GM18873 (cell line): ENCODE data around the gene CLN3.
"Not testable (repeated sequence)": the region's sequence is repeated elsewhere in the genome, so short reads cannot be mapped to it uniquely, and the experiment has no call there.

Experiments used
- ATAC-seq: cut with Tn5 transposase; IDR thresholded peaks from one replicate; pipeline ENCODE4 v1.9.1; 2021; ENCODE audit warnings: mild to moderate bottlenecking, moderate library complexity, moderate number of reproducible peaks; ENCODE audit not compliant: unreplicated experiment, low FRiP score

The CLN3 gene

GRCh38 chr16:28514246-28514645, 22.4 kb upstream of the CLN3 start:
- ATAC-seq = no peak

- no peak for ATAC-seq
Observed at GRCh38 chr16:28513484-28514181, 21.8 kb upstream of the CLN3 start.

DNA sequence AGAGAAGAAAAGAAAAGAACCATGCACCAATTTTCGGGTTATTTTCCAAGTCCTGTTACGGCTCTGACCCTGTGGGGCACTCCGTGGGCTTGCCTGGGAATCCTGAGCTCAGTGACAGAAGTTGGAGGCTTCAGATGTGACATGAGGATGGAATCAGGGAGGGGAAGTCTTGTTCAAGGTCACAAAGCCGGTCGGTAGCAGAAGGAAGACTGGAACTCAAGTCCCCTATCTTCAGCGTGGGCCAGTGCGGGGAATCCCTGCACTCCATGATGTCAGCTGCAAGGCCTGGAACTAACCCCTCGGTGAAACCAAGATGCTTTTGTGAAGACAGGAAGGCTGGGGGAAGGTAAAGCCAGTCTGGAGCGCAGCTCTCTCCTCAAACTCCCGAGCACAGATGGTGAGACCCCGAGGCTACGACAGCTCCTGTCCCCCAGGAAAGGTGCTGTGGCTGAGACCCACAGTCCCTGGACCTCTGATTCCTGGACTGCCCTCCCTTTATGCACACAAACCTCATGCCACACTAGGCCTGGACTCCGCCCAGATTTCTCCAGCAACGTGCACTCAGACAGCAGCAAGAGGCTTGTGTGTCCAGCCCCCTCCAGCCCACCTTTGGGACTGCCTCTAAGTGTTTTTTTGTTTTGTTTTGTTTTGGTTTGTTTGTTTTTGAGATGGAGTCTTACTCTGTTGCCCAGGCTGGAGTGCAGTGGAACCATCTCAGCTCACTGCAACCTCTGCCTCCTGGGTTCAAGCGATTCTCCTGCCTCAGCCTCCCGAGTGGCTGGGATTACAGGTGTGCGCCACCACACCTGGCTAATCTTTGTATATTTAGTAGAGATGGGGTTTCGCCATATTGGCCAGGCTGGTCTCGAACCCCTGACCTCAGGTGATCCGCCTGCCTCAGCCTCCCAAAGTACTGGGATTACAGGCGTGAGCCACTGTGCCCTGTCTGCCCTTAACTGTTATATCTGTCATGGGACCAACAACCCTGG, 20.2 kb upstream of the CLN3 start:
- ATAC-seq = no peak

GRCh38 chr16:28511031-28511430, 19.2 kb upstream of the CLN3 start:
- ATAC-seq = no peak

GRCh38 chr16:28505489-28506137, 13.7 kb upstream of the CLN3 start:
- ATAC-seq = no peak

DNA sequence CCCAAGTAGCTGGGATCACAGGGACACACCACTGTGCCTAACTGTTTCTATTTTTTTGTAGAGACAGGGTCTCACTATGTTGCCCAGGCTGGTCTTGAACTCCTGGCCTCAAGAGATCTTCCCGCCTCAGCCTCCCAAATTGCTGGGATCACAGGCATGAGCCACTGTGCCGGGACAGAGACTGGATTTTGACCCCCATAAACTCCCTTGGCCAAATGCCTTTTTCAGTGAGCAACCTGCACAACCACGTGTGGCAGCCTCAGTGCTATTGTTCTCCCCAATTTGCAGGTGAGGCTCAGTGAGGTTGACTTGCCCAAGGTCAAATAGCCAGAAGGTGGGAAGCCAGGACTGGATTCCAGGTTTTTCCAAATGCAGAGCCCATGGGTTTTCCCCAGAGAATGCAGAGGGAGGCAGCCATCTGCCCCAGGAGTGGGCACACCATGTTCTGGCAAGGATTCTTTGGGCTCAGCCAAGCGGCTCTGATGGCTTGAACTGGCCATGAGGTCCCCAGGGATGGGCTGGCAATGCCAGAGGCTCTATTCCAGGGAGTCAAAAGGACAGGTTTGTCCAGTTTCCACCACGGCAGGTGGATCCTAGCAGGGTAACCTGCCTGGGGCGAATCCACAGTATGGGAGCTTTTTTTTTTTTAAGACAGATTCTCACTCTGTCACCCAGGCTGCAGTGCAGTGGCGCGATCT, 13.0 kb upstream of the CLN3 start:
- no peak for ATAC-seq

DNA sequence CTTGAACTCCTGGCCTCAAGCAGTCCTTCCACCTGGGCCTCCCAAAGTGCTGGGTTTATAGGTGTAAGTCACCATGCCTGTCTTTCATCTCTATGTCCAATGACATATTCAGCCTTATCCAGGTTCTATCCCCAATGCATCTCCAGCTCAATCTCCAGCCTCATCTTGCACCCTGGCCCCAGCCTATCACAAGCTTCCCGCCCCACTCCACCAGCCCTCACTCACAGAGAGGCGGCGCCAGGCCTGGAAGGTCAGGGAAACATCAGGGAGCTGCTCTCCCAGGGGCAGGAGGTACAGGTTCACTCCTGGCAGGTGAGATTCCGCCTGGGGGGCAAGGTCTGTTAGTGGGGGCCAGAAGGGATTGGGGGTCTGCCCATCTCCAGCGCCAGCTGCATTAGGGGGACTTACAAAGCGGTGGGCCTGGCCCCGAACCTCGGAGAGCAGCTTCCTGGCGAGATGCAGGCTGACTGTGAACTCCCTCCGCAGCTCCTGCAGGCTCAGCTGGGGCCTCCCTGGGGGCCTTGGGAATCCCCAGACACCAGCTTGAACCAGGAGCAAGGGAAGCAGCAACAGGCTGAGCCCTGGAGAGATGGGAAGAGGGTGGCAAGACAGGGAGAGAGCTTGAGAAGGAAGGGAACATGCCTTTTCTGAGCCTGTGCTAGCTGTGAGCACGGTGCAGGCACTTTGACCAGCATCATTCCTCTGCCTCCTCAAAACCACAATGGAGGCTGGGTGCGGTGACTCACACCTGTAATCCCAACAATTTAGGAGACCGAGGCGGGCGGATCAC, 11.8 kb upstream of the CLN3 start:
- no peak for ATAC-seq

GRCh38 chr16:28502290-28502689, 10.4 kb upstream of the CLN3 start:
- no peak for ATAC-seq

GRCh38 chr16:28501258-28502232, 9.7 kb upstream of the CLN3 start:
- ATAC-seq = no peak

DNA sequence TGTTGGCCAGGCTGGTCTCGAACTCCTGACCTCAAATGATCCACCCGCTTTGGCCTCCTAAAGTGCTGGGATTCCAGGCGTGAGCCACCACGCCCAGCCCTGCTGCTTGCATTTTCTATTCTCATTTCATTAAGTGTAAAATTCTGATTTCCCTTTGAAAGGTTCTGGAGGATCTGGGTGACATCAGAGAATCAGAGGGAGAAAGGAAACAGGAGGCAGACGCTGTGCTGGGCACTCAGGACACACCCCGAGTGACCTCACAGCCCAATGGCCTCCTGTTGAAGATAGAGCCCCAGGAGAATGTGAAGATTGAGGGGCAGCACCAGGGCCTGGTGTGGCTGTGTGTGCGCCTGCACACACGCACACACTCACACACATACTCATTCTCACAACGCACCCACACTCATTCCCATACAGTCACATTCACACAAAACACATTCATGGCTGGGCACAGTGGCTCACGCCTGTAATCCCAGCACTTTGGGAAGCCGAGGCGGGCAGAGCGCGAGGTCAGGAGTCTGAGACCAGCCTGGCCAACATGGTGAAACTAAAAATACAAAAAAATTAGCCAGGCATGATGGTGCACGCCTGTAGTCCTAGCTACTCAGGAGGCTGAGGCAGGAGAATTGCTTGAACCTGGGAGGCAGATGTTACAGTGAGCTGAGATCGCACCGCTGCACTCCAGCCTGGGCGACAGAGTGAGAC, 8.8 kb upstream of the CLN3 start:
- ATAC-seq = not testable (repeated sequence)

GRCh38 chr16:28499854-28500253, 8.0 kb upstream of the CLN3 start:
- no peak for ATAC-seq

- no peak for ATAC-seq
Observed at GRCh38 chr16:28498666-28499381, 7.0 kb upstream of the CLN3 start.

GRCh38 chr16:28497861-28498599, 6.2 kb upstream of the CLN3 start:
- no peak for ATAC-seq

- ATAC-seq = no peak
Observed at GRCh38 chr16:28497386-28497785, 5.5 kb upstream of the CLN3 start.

- no peak for ATAC-seq
Observed at GRCh38 chr16:28496844-28497243, 5.0 kb upstream of the CLN3 start.
